HG03196 (cell line): ENCODE results near the gene FAIM.
"Not testable (repeated sequence)": the region's sequence is repeated elsewhere in the genome, so short reads cannot be mapped to it uniquely, and the experiment has no call there.

Experiments
- ATAC-seq: cut with Tn5 transposase; IDR thresholded peaks from one replicate; pipeline ENCODE4 v1.9.1; 2021; ENCODE audit not compliant: unreplicated experiment

Gene FAIM

GRCh38 chr3:138675393-138675792 lies 66.8 kb downstream of the FAIM start:
- ATAC-seq: no peak

GRCh38 chr3:138678086-138678485 lies 69.5 kb downstream of the FAIM start:
- ATAC-seq: no peak

GRCh38 chr3:138678874-138679392 lies 70.4 kb downstream of the FAIM start:
- ATAC-seq: no peak

GRCh38 chr3:138680974-138681373 lies 72.4 kb downstream of the FAIM start:
- not testable (repeated sequence) for ATAC-seq

- no peak for ATAC-seq
Measured at GRCh38 chr3:138681463-138682220, 73.1 kb downstream of the FAIM start.

- ATAC-seq: no peak
Measured at GRCh38 chr3:138682648-138683047, 74.1 kb downstream of the FAIM start.
